ENCODE results near the gene PHACTR3. TPM values are rescaled to one million over a fixed set of nuclear protein-coding genes. Genes with fewer than 3 reads are reported as not detected.

Gene PHACTR3
- total RNA-seq, 2 donors from 2014 or later, result not detected

DNA sequence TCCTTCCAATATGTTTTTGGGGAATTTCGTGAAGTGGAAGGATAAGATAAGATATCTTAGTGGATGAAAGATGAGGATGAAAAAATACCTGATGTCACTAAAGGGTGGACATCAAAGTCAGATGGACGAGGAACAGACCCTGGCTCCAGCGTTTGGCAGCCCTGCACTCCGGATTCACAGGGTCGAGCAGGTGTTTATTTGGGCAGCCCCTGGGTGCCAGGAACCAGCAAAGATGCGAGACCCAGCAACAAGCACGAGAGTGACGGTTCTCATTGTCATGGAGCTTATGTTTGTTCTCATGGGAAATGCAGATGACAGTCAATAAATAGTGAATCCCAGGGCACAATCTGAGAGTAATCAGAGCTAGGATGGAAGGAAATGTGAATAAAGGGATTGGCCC, 131.1 kb downstream of the PHACTR3 start:
- Mint-ChIP-seq H3K9me3 (no peaks in the 10 kb centered on the region), H3K27ac (no peak overlapping the region), H3K36me3 (no peaks in the 10 kb centered on the region)
- no peak for DNase-seq (ENCODE audit: low spot score in 2 of 2)
- no peak for ATAC-seq

DNA sequence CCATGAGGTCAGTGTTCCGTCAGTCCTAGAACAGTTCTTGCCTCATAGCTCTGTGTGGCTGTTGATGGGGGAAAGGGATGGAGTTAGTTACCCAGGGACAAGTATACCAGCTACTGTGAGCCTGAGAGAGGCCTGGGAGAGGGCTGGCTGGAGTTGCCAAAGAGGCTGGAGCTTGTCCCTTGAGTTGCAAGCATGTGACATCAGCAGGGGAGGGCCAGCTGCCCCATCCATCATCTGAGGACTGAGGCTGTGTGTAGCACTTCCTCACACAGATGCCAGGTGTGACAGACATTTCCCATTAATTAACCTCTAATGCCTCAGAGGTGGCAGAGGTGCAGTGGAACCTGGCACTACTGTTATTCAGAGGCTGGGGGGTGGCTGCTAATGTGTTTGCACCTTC, 131.6 kb downstream of the PHACTR3 start:
- H3K9me3 Mint-ChIP-seq, result no peaks in the 10 kb centered on the region
- no peak overlapping the region for H3K27ac Mint-ChIP-seq
- DNase-seq (ENCODE audit: low spot score in 2 of 2) (no peak), ATAC-seq (no peak)
- no peaks in the 10 kb centered on the region for H3K36me3 Mint-ChIP-seq

DNA sequence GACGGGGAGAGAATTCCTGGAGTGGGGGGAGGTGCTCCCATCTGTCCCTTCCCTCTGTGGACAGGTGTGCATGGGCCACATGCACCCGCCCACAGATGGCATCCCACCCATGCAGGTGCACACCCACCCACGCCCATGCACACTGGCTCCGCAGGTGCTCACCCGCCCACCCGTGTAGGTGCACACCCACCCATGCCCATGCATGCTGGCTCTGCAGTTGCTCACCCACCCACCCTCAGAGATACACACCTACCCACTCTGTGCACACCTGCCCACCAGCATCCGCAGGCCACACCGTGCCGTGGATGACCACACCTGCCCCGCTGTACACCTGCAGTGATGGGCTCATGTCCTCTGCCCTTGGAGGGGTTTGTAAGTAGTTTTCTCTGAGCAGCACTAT, 132.0 kb downstream of the PHACTR3 start:
- Mint-ChIP-seq H3K36me3 (no peaks in the 10 kb centered on the region), H3K27ac (no peak overlapping the region), H3K9me3 (no peaks in the 10 kb centered on the region)
- ATAC-seq, result no peak
- no peak for DNase-seq (ENCODE audit: low spot score in 2 of 2)

DNA sequence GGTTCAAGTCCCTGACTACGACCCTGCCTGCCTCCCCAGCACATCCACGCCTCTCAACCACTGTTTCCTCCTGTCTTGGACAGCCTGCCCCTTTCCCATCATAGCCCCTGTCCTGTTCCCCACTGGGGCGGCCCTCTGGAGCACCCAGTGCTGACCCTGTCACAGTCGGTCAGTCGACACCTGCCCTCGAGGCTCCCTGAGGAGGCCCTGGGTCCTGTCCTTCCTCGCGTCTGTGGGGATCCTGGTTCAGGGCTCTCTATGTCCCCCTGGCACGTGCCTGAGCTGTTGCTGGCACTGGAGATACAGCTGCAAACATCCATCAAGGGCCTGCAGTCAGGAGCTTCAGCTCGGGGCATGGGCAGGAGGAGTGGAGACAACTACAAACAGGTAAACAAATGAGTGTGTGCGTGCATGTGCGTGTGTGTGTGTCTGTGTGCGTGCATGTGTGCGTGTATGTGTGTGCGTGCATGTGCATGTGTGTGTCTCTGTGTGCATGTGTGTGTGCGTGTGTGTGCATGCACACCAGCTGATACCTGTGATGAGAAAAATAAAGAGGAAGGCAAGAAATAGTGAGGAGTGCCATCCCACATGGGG, 132.8 kb downstream of the PHACTR3 start:
- DNase-seq (ENCODE audit: low spot score in 2 of 2), result no peak
- ATAC-seq, result no peak
- Mint-ChIP-seq H3K9me3 (no peaks in the 10 kb centered on the region), H3K36me3 (no peaks in the 10 kb centered on the region), H3K27ac (peak overlapping the region in 1 of 2 donors; percentile 50)

DNA sequence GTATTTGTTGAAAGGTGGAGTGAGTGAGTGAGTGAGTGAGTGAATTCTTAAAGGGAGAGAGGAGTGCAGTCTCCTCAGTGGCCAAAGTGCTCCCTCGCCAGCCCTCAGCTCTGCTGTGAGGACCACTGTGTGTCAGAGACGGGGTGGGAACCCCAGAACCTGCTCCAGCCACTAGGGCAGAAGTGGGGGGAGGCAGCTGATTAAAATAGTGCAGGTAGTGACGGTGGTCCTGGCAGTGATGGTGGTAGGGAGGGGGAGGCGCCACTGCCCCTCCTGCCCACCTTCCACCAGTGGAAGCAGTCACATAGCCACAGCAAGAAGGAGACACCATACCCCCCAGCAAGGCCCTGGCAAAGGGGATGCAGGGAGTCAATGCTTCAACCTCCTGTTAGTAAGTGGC, 133.5 kb downstream of the PHACTR3 start:
- H3K36me3 Mint-ChIP-seq, result no peaks in the 10 kb centered on the region
- H3K27ac Mint-ChIP-seq, result peak overlapping the region in 1 of 2 donors; percentile 39
- no peak for DNase-seq (ENCODE audit: low spot score in 2 of 2)
- ATAC-seq, result no peak
- no peaks in the 10 kb centered on the region for H3K9me3 Mint-ChIP-seq

DNA sequence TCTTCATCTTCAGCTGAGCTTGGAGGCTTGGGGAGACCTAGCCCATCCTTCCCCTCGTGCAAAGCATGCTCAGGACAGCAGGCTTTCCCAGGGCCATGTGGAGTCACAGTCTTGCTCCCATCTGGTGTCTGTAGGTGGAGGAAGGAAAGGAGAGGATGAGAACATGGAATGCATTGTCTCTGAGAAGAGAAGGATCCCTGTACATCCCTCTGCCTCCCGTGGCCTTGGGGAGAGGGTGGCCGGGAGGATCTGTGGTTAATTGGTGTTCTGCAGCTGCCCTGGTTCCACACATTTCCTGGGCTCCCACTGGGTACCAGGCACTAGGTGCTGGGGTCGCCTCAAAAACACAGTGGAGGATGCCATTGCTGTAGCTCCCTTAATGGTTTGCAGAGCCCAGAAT, 134.5 kb downstream of the PHACTR3 start:
- Mint-ChIP-seq H3K36me3 (no peaks in the 10 kb centered on the region), H3K9me3 (no peaks in the 10 kb centered on the region), H3K27ac (no peak overlapping the region)
- ATAC-seq, result no peak
- no peak for DNase-seq (ENCODE audit: low spot score in 2 of 2)

DNA sequence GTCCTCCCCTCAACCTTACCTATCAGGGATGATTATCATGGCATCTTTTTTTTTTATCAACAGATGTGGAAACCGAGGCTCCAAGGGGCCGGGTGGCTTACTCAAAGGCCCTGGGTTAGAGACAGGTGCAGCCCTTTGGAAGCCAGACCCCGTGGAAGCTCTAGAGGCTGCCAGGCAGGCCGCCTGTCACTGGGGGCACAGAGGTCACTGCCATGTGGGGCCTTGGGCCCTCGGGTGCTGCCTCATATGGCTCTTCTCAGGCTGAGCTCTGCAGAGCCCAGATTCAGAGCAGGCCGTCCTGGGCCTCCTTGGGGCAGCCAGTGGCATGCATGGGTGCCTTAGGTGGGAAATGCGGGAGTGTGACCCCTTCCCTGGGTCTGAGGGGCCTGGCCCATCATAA, 136.3 kb downstream of the PHACTR3 start:
- no peak for DNase-seq (ENCODE audit: low spot score in 2 of 2)
- Mint-ChIP-seq H3K27ac (no peak overlapping the region), H3K36me3 (no peaks in the 10 kb centered on the region), H3K9me3 (no peaks in the 10 kb centered on the region)
- no peak for ATAC-seq

DNA sequence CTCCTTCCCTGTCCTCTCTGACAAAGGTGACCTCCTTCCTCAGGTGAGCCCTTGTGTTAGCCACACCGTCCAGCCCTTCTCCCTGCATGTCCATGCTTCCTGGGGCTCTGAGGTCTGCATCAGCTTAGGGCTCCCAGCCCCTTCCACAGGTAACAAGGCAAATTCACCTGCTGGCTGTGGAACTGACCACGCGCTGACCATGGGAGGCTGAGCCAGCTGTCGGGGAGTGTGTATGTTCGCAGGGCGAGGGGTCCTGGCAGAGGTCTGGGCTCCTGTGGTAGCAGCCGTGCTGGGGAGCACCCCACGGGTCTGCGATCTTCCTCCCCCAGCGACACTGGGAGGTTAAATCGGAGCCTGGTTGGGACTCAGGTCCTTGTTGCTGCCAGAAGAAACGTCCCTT, 136.7 kb downstream of the PHACTR3 start:
- no peaks in the 10 kb centered on the region for H3K36me3 Mint-ChIP-seq
- no peaks in the 10 kb centered on the region for H3K9me3 Mint-ChIP-seq
- no peak overlapping the region for H3K27ac Mint-ChIP-seq
- no peak for DNase-seq (ENCODE audit: low spot score in 2 of 2)
- no peak for ATAC-seq

DNA sequence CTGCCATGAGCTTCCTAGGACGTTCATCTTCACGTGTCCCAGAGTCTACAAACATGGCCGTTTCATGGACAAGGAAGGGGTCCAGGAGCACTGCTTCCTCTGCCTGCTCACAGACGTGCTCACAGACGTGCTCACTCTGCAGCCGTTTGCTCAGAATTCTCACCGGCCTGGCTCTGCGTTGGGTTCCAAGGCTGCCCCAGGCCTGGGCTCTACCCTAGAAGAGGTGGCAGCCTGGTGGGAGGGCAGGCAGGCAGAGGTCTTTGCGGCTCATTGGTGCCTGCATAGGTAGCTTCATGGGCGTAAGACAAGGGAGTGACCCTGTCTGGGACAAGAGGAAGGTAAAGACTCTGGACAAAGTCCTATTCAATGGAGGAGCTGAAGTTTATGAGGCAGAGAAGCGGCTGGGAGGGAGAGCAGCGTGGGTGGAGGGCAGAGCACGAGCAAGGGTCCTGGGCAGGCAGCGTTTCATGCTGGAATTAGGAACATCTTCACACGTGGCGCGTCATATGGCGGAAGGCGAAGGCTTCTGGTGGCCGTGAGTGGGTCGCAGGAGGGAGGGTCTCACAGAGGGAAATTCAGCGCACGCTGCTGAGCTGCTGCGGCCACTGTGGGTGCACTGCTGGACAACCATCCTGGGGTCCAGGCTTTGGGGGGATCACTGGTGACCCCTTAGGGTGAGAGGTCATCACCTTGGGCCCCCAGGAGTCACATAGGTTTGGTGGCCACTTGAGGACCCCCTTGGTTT, 138.2 kb downstream of the PHACTR3 start:
- DNase-seq (ENCODE audit: low spot score in 2 of 2) (no peak), ATAC-seq (no peak)
- no peak overlapping the region for H3K27ac Mint-ChIP-seq
- H3K9me3 Mint-ChIP-seq, result no peaks in the 10 kb centered on the region
- H3K36me3 Mint-ChIP-seq, result no peaks in the 10 kb centered on the region

DNA sequence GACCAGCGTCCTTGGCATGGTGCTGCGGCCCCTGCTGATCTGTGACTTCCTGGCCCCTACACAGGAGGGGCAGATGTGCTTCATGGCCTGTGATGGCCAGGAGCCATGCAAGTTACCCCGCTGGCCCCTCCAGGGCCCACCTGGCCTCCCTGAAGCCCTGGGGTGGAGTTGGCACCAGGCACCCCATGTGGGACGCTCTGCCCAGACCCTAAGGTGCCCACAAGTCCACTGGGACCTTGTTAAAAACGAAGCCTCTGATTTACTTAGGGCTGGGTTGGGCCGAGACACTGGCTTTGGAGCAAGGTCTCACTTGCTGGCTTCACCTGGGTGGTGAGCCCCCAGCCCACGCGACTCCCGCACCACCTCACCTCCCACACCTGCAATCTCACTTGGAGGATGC, 139.0 kb downstream of the PHACTR3 start:
- DNase-seq (ENCODE audit: low spot score in 2 of 2), result no peak
- no peak for ATAC-seq
- H3K27ac Mint-ChIP-seq, result no peak overlapping the region
- no peaks in the 10 kb centered on the region for H3K9me3 Mint-ChIP-seq
- no peaks in the 10 kb centered on the region for H3K36me3 Mint-ChIP-seq

DNA sequence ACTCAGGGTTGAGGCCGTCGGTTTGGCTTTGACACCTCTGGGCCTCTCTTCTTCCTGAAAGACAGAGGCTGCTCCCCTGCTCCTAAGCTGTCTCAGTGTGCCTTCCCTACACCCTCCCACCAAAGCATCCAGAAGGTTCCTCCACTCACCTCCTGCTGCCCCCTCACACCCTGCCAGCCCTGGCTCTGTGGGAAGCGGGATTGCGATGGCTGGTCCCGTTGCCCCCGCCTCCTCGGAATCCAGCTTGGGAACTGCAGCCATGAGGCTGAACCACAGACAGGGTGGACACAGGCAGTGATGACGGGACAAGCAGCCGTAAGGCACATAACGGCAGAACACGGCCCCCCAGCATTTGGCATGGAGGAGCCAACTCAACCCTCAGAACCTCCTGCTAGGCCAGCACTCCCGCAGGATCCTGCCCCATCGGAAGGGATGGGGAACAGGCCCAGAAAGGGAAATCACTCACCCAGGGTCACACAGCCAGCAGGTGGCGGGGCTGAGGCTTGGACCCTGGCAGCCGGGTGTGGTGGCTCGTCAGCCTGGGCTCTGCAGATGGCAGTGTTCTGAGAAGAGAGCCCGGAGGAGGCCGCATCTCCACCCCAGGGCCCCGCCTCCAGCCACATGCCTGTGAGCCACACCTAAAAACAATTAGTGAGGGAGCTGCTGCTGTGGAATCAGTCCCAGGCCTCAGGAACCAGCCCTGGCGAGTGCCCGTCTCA, 139.6 kb downstream of the PHACTR3 start:
- ATAC-seq (no peak), DNase-seq (ENCODE audit: low spot score in 2 of 2) (no peak)

DNA sequence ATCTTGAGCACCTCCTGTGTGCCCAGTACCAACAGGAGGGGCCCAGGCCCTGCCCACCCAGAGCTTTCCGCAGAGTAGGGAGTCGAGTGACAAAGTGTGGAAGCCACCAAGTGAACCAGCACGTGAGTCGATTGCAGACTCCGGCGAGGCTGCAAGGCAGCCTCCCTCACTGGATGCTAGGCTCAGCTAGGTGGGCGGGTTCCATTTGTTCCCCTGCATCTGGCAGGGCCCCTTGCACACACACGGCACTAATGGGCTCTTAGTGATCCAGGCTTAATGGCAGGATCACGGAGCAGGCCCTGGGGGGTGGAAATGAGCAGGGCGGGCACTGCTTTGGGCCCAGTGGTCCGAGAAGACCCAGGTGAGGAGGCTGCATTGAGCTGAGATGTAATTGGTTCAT, 140.4 kb downstream of the PHACTR3 start:
- ATAC-seq (no peak), DNase-seq (ENCODE audit: low spot score in 2 of 2) (no peak)
- Mint-ChIP-seq H3K27ac (no peak overlapping the region), H3K36me3 (no peaks in the 10 kb centered on the region), H3K9me3 (no peaks in the 10 kb centered on the region)

More for the DNA sequence above, 139.6 kb downstream of the PHACTR3 start:
- Mint-ChIP-seq H3K27ac (no peak overlapping the region), H3K9me3 (no peaks in the 10 kb centered on the region), H3K36me3 (no peaks in the 10 kb centered on the region)

DNA sequence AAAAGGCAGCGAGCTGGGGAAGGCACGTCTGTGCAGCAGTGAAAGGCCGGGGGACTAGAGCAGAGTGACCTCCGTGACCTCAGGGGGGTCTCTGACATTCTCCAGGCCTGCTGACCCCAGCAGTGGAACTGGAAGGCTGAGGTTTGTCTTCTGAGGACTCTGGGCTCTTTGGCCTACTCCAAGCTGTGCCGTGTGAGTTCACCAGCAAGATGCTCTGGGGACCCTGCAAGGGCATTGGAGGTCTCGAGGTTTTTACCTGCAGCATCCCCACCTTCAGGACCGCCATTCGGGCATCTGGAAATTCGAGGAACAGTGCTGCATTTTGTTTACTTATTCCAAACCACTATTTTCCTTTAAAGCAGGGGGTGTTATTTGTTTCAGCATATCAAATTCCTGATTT, 140.9 kb downstream of the PHACTR3 start:
- H3K36me3 Mint-ChIP-seq, result no peaks in the 10 kb centered on the region
- H3K9me3 Mint-ChIP-seq, result no peaks in the 10 kb centered on the region
- no peak overlapping the region for H3K27ac Mint-ChIP-seq
- no peak for ATAC-seq
- DNase-seq (ENCODE audit: low spot score in 2 of 2), result no peak

DNA sequence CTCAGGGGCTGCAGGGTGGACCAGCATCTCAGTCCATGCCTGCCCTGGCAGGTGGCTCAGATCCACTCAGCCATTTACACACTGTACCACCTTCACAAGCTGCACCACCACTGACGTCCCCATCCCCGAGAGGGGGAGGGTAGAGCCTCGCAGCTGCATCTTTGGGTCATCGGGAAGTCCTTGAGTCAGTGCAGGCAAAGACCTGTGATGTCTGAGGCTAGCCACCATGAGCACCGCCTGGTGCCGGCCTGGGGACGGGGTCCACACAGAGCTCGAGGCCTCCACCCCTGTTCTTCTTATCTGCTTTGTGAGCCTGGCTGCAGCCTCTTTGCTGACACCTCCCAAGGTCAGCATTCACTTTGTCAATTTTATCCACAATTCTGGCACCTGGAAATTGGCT, 141.4 kb downstream of the PHACTR3 start:
- no peak for ATAC-seq
- no peak for DNase-seq (ENCODE audit: low spot score in 2 of 2)
- H3K9me3 Mint-ChIP-seq, result no peaks in the 10 kb centered on the region
- H3K36me3 Mint-ChIP-seq, result no peaks in the 10 kb centered on the region
- H3K27ac Mint-ChIP-seq, result no peak overlapping the region

DNA sequence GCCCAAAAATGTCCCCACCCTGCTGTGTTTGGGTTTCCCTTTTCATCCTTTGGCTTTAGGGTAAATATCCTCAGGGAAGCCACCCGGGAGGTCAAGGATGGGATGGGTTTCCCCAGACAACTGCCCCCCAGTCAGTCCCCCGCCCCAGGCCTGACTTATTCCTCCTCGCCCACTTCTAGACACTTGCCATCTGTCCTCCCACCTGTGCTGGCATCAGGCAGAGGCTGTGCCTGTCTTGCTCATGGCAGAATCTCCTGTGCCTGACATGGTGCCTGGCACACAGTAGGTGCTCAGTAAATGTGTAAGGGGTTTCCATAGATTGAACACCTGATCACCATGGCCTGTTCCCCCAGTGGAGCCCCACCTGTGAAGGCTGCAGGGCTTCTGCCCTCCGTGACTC, 141.8 kb downstream of the PHACTR3 start:
- H3K36me3 Mint-ChIP-seq, result no peaks in the 10 kb centered on the region
- ATAC-seq (no peak), DNase-seq (ENCODE audit: low spot score in 2 of 2) (no peak)
- no peaks in the 10 kb centered on the region for H3K9me3 Mint-ChIP-seq
- H3K27ac Mint-ChIP-seq, result no peak overlapping the region

DNA sequence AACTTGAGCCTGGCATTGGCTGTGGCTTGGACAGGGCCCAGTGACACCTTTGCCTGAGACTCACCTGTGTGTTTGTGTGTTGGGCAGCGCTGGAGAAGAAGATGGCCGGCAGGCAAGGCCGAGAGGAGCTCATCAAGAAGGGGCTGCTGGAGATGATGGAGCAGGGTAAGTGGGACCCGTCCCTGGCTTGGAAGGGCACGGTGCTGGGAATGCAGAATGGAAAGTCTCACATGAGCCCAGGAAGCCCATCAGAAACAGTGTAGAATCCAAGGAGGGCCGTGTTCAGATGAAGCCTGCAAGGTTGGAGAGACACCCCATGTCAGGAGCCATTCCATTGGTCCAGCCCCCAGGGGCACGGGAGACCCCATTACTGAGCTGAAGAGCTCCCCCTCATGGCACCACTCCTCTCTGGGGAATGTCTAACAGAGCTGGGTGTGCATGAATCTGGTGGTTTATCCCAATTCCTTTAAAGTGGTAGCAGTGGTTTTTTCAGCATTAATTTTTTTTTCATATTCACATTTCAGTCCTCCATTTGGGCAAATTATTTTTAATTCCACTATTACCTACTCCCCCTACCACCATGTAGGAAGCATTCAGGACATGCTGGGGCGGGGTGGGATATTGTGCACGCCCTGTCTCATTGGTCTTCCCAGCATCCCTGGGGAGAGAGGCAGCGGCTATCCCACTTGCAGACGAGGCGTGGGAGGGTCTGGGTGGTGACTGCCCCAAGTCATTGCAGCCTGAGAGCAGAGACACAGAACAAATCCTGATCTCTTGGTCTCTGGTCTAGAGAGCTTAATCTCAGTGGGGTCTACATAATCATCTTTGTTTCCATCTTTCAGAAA, 143.6 kb downstream of the PHACTR3 start:
- Mint-ChIP-seq H3K36me3 (no peaks in the 10 kb centered on the region), H3K9me3 (no peaks in the 10 kb centered on the region), H3K27ac (no peak overlapping the region)
- no peak for DNase-seq (ENCODE audit: low spot score in 2 of 2)
- no peak for ATAC-seq

DNA sequence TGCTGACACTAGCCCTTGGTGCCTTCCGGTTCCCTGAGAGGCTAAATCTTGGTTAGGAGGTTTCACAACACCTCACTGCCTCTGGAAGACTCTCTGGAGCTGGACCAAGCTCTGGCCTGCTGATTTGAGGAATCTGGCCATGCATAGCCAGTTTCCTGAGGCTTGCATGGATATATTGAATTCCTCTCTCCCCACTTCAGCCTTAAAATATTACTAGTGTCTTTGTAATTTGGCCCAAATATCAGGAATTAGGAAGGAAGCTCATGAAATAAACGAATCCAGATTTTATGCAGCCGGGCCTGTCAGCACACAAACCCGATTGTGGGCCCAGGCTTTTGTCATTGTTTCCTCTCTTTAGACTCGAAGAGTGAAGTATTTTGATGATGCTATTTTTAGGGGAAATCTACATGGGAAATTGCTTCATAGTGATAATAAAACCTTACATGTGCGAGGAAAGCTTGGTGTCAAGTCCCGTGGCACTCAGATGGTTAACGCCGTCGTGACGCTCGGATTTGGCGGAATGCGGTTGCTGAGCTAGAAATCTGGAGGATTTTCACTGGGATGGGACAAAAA, 144.4 kb downstream of the PHACTR3 start:
- Mint-ChIP-seq H3K36me3 (no peaks in the 10 kb centered on the region), H3K27ac (no peak overlapping the region), H3K9me3 (no peaks in the 10 kb centered on the region)
- no peak for DNase-seq (ENCODE audit: low spot score in 2 of 2)
- ATAC-seq, result no peak

All from activated naive CD4-positive, alpha-beta T cell treated with anti-CD3 and anti-CD28 coated beads, Interleukin-2, amount 50 U/mL, for 72 hours (primary cell).